ENCODE data around the gene TMCO5A. TPM values are rescaled to one million over a fixed set of nuclear protein-coding genes. Genes with fewer than 3 reads are reported as not detected.

Gene TMCO5A
- total RNA-seq, 1 donor from 2014 or later: not detected

DNA sequence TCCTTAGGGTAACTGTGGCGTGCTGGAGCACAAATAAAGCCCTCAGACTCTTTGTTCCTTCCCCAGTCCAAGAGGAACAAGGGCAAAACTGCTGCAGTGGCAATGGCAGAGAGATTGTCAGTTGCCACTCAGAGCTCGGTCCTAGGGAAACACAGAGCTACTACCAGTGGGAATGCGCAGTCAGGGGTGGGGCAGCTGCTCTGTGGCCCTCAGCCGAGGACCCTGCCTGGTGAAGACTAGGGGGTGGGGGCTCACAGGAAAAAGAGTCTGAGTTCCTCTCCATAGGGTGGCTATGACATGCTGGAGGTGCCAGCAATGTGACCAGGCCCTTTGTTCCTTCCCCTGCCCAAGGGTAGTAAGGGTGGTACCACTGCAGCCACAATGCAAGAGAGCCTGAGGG lies 43.8 kb downstream of the TMCO5A start:
- H3K27me3 ChIP-seq (ENCODE audit: control insufficient read depth, insufficient read depth, low read length): no peaks in the 10 kb centered on the region
- no peaks in the 10 kb centered on the region for H3K36me3 ChIP-seq (ENCODE audit: control insufficient read depth, insufficient read depth, low read length)
- DNase-seq (ENCODE audit: low read depth): no peak
- H3K4me3 ChIP-seq (ENCODE audit: low read depth, low read length): no peak overlapping the region
- TF ChIP-seq, protein P1, sequence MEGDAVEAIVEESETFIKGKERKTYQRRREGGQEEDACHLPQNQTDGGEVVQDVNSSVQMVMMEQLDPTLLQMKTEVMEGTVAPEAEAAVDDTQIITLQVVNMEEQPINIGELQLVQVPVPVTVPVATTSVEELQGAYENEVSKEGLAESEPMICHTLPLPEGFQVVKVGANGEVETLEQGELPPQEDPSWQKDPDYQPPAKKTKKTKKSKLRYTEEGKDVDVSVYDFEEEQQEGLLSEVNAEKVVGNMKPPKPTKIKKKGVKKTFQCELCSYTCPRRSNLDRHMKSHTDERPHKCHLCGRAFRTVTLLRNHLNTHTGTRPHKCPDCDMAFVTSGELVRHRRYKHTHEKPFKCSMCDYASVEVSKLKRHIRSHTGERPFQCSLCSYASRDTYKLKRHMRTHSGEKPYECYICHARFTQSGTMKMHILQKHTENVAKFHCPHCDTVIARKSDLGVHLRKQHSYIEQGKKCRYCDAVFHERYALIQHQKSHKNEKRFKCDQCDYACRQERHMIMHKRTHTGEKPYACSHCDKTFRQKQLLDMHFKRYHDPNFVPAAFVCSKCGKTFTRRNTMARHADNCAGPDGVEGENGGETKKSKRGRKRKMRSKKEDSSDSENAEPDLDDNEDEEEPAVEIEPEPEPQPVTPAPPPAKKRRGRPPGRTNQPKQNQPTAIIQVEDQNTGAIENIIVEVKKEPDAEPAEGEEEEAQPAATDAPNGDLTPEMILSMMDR (IDR thresholded peaks at IDR 0.05; ENCODE audit: insufficient read depth, low read length, poor library complexity, severe bottlenecking): no peak

DNA sequence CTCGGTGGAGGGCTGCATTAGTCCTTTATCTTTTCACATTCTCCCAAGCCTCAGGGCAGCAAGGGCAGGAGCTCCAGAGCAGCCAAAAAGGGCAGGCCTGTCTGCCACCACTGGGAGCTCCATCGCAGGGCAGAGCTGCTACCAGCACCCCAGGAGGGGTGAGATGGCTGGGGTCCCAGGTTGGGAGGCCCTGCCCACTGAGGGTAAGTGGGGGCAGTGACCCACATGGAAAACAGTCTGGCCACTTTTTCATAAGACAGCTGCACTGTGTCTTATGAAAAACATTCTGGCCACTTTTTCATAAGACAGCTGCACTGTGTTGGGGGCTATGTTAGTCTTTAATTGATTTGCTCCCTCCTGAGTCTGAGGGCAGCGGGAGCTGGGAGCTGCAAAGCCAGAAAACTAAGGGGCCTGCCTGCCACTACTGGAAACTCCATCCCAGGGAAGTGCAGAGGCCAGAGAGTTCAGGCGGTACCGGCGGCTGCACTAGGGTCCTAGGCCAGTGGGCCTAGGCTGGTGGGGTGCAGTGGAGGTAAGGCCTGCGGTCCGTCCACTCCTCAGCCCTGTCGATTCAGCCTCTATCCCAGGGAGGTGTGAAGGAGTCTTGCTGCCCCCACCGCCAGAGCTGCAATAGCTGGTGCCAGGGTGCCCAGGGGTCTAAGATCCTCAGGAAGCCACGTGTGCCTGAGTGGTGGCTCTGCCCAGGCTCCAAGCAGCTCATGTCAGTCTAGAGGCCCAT lies 45.4 kb downstream of the TMCO5A start:
- Histone ChIP-seq H3K36me3 (ENCODE audit: control insufficient read depth, insufficient read depth, low read length) (no peaks in the 10 kb centered on the region), H3K4me3 (ENCODE audit: low read depth, low read length) (no peak overlapping the region), H3K27me3 (ENCODE audit: control insufficient read depth, insufficient read depth, low read length) (no peaks in the 10 kb centered on the region)
- TF ChIP-seq, protein P1 (IDR thresholded peaks at IDR 0.05; ENCODE audit: insufficient read depth, low read length, poor library complexity, severe bottlenecking): no peak
- DNase-seq (ENCODE audit: low read depth): no peak

DNA sequence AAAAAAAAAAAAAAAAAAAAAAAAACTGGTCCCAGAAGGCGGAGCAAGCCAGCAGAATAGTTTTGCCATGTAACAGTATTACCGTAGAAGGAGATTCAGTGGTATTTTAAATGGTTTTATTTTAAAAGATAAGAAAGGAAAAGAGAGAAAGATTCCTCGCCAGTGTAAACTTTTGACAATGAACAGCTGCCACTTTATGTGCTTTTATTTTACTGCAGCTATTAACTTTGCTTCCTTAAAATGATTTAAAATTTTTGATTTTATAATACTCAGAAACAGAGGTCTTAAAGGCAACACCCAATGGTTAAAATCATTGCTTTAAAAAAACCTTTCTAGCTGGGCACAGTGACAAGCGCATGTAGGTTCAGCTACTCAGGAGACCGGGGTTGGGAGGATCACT lies 46.8 kb downstream of the TMCO5A start:
- Histone ChIP-seq H3K27me3 (ENCODE audit: control insufficient read depth, insufficient read depth, low read length) (no peaks in the 10 kb centered on the region), H3K4me3 (ENCODE audit: low read depth, low read length) (no peak overlapping the region), H3K36me3 (ENCODE audit: control insufficient read depth, insufficient read depth, low read length) (no peaks in the 10 kb centered on the region)
- TF ChIP-seq, protein P1 (IDR thresholded peaks at IDR 0.05; ENCODE audit: insufficient read depth, low read length, poor library complexity, severe bottlenecking): no peak
- DNase-seq (ENCODE audit: low read depth): no peak

DNA sequence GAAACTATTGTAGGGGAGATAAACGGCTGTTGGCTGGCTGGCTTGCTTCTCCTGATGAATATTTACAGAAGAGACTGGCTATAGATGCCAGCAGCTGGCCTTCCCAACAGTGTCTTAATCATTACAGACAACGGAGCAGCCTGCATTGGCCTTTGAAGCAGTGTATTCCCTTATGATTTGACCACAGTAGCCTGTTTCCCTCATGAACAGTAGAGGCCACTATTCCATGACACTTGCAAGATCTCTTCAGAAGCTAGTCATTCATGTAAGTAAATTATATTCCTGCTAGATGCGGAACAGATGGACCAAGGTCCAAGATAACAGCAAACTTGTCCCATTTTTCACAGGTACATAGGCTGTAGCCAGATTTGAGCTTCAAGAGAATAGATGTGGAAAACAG lies 47.3 kb downstream of the TMCO5A start:
- no peak overlapping the region for H3K4me3 ChIP-seq (ENCODE audit: low read depth, low read length)
- H3K27me3 ChIP-seq (ENCODE audit: control insufficient read depth, insufficient read depth, low read length): no peaks in the 10 kb centered on the region
- H3K36me3 ChIP-seq (ENCODE audit: control insufficient read depth, insufficient read depth, low read length): no peaks in the 10 kb centered on the region
- DNase-seq (ENCODE audit: low read depth): no peak
- TF ChIP-seq, protein P1 (IDR thresholded peaks at IDR 0.05; ENCODE audit: insufficient read depth, low read length, poor library complexity, severe bottlenecking): peak; percentile 47

DNA sequence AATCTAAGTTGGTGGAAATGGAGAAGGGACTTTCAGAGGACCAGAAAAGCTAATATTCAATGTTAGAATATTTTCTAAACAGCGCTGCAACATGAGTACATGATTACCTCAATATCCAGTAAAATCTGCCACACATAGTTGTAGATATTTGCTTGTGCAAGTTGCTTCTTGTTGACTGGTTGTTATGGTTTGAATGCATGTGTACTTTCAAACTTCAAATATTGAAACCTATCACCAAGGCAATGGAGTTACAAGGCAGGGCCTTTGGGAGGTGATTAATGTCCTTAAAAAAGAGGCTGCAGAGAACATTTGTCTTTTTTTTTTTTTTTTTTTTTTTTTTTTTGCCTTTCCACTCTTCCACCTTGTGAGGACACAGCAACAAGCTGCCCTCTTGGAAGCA lies 49.9 kb downstream of the TMCO5A start:
- TF ChIP-seq, protein P1 (IDR thresholded peaks at IDR 0.05; ENCODE audit: insufficient read depth, low read length, poor library complexity, severe bottlenecking): no peak
- Histone ChIP-seq H3K4me3 (ENCODE audit: low read depth, low read length) (no peak overlapping the region), H3K36me3 (ENCODE audit: control insufficient read depth, insufficient read depth, low read length) (no peaks in the 10 kb centered on the region), H3K27me3 (ENCODE audit: control insufficient read depth, insufficient read depth, low read length) (no peaks in the 10 kb centered on the region)
- no peak for DNase-seq (ENCODE audit: low read depth)

All from kidney epithelial cell (primary cell).